CD14-positive monocyte (primary cell): Measurements from ENCODE around the gene RUNX2. TPM values are rescaled to one million over a fixed set of nuclear protein-coding genes. Genes with fewer than 3 reads are reported as not detected.

Source experiments
- DNase-seq, 3 donors: peaks; one replicate each; pipeline ENCODE4 v3.0.0-alpha.2; 2011 to 2022
- H2AFZ ChIP-seq: 2 replicates; pipeline ENCODE4 v1.6.0; 2012; ENCODE audit warnings: mild to moderate bottlenecking, low read depth, low read length, inconsistent platforms; ENCODE audit not compliant: insufficient read depth, poor library complexity, severe bottlenecking
- H3K27ac ChIP-seq, 2 donors: 1 replicate in 1 of 2; 2 replicates in 1 of 2; pipeline ENCODE4 v1.5.1; 2012 to 2013; ENCODE audit warnings: low read length in 2 of 2, control low read depth in 1 of 2, inconsistent platforms in 1 of 2, low read depth in 1 of 2, mild to moderate bottlenecking in 1 of 2
- H3K27me3 ChIP-seq, 2 donors: one replicate each; pipeline versions ENCODE4 v1.6.0 to v1.6.1; 2011 to 2013; ENCODE audit warnings: low read length in 2 of 2; ENCODE audit not compliant: control insufficient read depth in 2 of 2, insufficient read depth in 2 of 2
- H3K36me3 ChIP-seq, 2 donors: replicated peaks in 1 of 2; 1 replicate in 1 of 2; 2 replicates in 1 of 2; pipeline versions ENCODE4 v1.5.1 to v1.6.1; 2012 to 2013; ENCODE audit warnings: low read length in 2 of 2, control low read depth in 1 of 2, inconsistent platforms in 1 of 2, mild to moderate bottlenecking in 1 of 2; ENCODE audit not compliant: insufficient read depth in 2 of 2, control insufficient read depth in 1 of 2
- H3K4me1 ChIP-seq, 2 donors: 1 replicate in 1 of 2; 2 replicates in 1 of 2; pipeline versions ENCODE4 v1.5.1 to v1.6.1; 2012 to 2013; ENCODE audit warnings: low read length in 2 of 2, control low read depth in 1 of 2, inconsistent platforms in 1 of 2, mild to moderate bottlenecking in 1 of 2, moderate library complexity in 1 of 2; ENCODE audit not compliant: insufficient read depth in 2 of 2, control insufficient read depth in 1 of 2
- H3K4me2 ChIP-seq: replicated peaks from 2 replicates; pipeline ENCODE3; 2012; ENCODE audit warnings: low read length, moderate library complexity, mild to moderate bottlenecking; ENCODE audit not compliant: poor library complexity, severe bottlenecking; ENCODE audit errors: extremely low read depth
- H3K4me3 ChIP-seq, 3 experiments: fragments of 200-600 bp in 1 of 3; sonication (generic) in 1 of 3; replicated peaks in 1 of 3; 1 replicate in 2 of 3; 2 replicates in 1 of 3; pipeline ENCODE4 v1.5.1; 2011 to 2013; ENCODE audit warnings: low read length in 3 of 3, mild to moderate bottlenecking in 3 of 3, control low read depth in 2 of 3, low read depth in 2 of 3, inconsistent platforms in 1 of 3, moderate library complexity in 1 of 3
- H3K79me2 ChIP-seq: 2 replicates; pipeline ENCODE4 v1.6.0; 2012; ENCODE audit warnings: mild to moderate bottlenecking, control low read depth, inconsistent platforms, low read length, moderate library complexity; ENCODE audit not compliant: insufficient read depth
- H3K9ac ChIP-seq: 2 replicates; pipeline ENCODE4 v1.6.0; 2017; ENCODE audit warnings: low read length, mild to moderate bottlenecking; ENCODE audit not compliant: insufficient read depth, poor library complexity, severe bottlenecking
- H3K9me3 ChIP-seq, 2 donors: replicated peaks in 1 of 2; 1 replicate in 1 of 2; 2 replicates in 1 of 2; pipeline versions ENCODE4 v1.5.1 to v1.6.1; 2012 to 2013; ENCODE audit warnings: low read length in 2 of 2, control low read depth in 1 of 2; ENCODE audit not compliant: control insufficient read depth in 1 of 2, insufficient read depth in 1 of 2
- H4K20me1 ChIP-seq: 2 replicates; pipeline ENCODE4 v1.6.0; 2012; ENCODE audit warnings: mild to moderate bottlenecking, low read length, control low read depth, moderate library complexity; ENCODE audit not compliant: insufficient read depth
- H3K27ac Mint-ChIP-seq, 7 donors: one replicate each; pipeline ENCODE4 v1.8.0; 2020; ENCODE audit warnings: mild to moderate bottlenecking in 7 of 7, mixed read lengths in 7 of 7, moderate library complexity in 6 of 7, inconsistent platforms in 2 of 7
- H3K27me3 Mint-ChIP-seq, 3 donors: one replicate each; pipeline ENCODE4 v1.8.0; 2021 to 2022; ENCODE audit warnings: low read depth in 3 of 3, mild to moderate bottlenecking in 3 of 3, mixed read lengths in 3 of 3, moderate library complexity in 3 of 3, inconsistent platforms in 1 of 3
- H3K36me3 Mint-ChIP-seq, 2 donors: one replicate each; pipeline ENCODE4 v1.8.0; 2020; ENCODE audit warnings: mixed read lengths in 2 of 2, inconsistent platforms in 1 of 2, mild to moderate bottlenecking in 1 of 2
- H3K4me1 Mint-ChIP-seq: one replicate; pipeline ENCODE4 v1.8.0; 2020; ENCODE audit warnings: mild to moderate bottlenecking, mixed read lengths
- H3K4me3 Mint-ChIP-seq, 2 donors: one replicate each; pipeline ENCODE4 v1.8.0; 2020; ENCODE audit warnings: mild to moderate bottlenecking in 2 of 2, mixed read lengths in 2 of 2, moderate library complexity in 1 of 2
- H3K9me3 Mint-ChIP-seq, 7 donors: one replicate each; pipeline ENCODE4 v1.8.0; 2020 to 2022; ENCODE audit warnings: mixed read lengths in 7 of 7, mild to moderate bottlenecking in 6 of 7, moderate library complexity in 6 of 7, inconsistent platforms in 2 of 7
- WGBS: methylation state at CpG from one replicate; pipeline ENCODE4 v1.1.5; 2013; ENCODE audit warnings: missing lambda C conversion rate; ENCODE audit not compliant: insufficient coverage; 5-methylcytosine and 5-hydroxymethylcytosine counted together
- intact Hi-C, 2 donors: fragments of 100-400 bp; cut with micrococcal nuclease; formaldehyde crosslinking; loops; one replicate each; pipeline versions ENCODE4 v1.15.0 to v1.15.1; 2023
- polyA plus RNA-seq, 3 donors: library from polyadenylated mRNA; depleted of rRNA in 1 of 3; unstranded in 2 of 3; stranded (reverse) in 1 of 3; fragments of 300-500 nt in 2 of 3; fragments of >200 nt in 1 of 3; fragmentation: Illumina TruSeq in 2 of 3; gene quantifications; 1 replicate in 2 of 3; 2 replicates in 1 of 3; pipeline ENCODE4 v1.2.3, GENCODE V29; 2012 to 2021
- TF ChIP-seq, protein P1 (sequence below): fragments of 200-600 bp; IDR thresholded peaks from one replicate; pipeline ENCODE4 v1.8.0; 2022; ENCODE audit warnings: antibody characterized with exemption, mild to moderate bottlenecking

RUNX2 gene
- polyA plus RNA-seq, 3 donors = 1.3 to 5.0 (median 2.5) TPM

DNA sequence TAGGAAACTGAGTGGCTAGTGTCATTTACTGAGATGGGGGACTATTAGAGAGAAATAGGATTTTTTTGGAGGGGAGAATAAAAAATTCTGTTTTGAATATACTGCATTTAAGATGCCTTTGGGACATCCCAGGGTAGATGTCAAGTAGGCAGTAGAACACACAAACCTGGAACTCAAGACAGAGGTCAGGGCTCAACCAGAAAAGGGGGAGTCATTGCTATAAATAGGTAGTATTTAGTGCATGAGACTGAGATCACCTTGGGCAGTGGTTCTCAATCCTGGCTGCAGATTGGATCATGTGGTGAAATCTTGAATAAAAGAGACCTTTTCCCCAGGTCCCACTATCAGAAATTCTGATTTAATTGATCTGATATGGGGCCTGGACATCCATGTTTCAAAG is 160.1 kb downstream of the RUNX2 start:
- Histone ChIP-seq H3K27me3 (no peaks in the 10 kb centered on the region), H3K36me3 (peaks cover 4 to 24% of the 10 kb centered on the region in 2 donors), H3K4me3 (no peak overlapping the region), H3K79me2 (peaks cover 15% of the 10 kb centered on the region), H3K4me2 (no peak overlapping the region), H4K20me1 (no peaks in the 10 kb centered on the region), H2AFZ (no peak overlapping the region), H3K4me1 (peaks cover 0 to 3% of the 10 kb centered on the region in 2 donors), H3K27ac (no peak overlapping the region), H3K9me3 (no peaks in the 10 kb centered on the region), H3K9ac (no peak overlapping the region)
- H3K4me1 Mint-ChIP-seq = peaks cover 12% of the 10 kb centered on the region
- peak overlapping the region in 1 of 7 donors; percentile 37 for H3K27ac Mint-ChIP-seq
- TF ChIP-seq, protein P1, sequence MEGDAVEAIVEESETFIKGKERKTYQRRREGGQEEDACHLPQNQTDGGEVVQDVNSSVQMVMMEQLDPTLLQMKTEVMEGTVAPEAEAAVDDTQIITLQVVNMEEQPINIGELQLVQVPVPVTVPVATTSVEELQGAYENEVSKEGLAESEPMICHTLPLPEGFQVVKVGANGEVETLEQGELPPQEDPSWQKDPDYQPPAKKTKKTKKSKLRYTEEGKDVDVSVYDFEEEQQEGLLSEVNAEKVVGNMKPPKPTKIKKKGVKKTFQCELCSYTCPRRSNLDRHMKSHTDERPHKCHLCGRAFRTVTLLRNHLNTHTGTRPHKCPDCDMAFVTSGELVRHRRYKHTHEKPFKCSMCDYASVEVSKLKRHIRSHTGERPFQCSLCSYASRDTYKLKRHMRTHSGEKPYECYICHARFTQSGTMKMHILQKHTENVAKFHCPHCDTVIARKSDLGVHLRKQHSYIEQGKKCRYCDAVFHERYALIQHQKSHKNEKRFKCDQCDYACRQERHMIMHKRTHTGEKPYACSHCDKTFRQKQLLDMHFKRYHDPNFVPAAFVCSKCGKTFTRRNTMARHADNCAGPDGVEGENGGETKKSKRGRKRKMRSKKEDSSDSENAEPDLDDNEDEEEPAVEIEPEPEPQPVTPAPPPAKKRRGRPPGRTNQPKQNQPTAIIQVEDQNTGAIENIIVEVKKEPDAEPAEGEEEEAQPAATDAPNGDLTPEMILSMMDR = no peak
- no peak for DNase-seq
- intact Hi-C loops = no loop called here
- peaks cover 10 to 26% of the 10 kb centered on the region in 2 donors for H3K36me3 Mint-ChIP-seq
- H3K4me3 Mint-ChIP-seq = no peak overlapping the region
- no peaks in the 10 kb centered on the region for H3K27me3 Mint-ChIP-seq
- H3K9me3 Mint-ChIP-seq = no peaks in the 10 kb centered on the region

DNA sequence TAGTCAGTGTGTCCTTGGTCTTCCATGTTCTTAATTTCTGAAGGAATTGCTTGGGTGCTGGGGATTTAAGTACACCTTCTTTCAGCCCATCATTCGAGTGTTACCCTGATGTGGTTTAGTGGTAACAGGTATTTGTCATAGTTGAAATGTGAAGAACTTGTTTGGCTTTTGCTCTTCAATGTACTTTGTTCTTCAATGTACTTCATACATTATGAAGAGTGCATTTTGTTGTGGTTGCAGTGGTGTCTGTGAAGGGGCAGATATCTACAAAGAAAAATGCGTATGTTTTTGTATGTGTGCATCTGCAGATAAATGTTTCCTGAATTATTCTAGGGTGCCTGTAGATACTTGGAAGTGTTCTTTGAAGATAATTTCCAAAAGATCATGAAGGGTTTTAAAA is 160.8 kb downstream of the RUNX2 start:
- Histone ChIP-seq H3K36me3 (peaks cover 4 to 24% of the 10 kb centered on the region in 2 donors), H3K4me3 (no peak overlapping the region), H2AFZ (no peak overlapping the region), H3K4me2 (no peak overlapping the region), H3K27me3 (no peaks in the 10 kb centered on the region), H3K79me2 (peaks cover 15% of the 10 kb centered on the region), H3K4me1 (peaks cover under 1 to 4% of the 10 kb centered on the region in 2 donors), H3K9ac (no peak overlapping the region), H3K9me3 (no peaks in the 10 kb centered on the region), H3K27ac (no peak overlapping the region), H4K20me1 (no peaks in the 10 kb centered on the region)
- no peaks in the 10 kb centered on the region for H3K9me3 Mint-ChIP-seq
- intact Hi-C loops = no loop called here
- H3K4me1 Mint-ChIP-seq = peaks cover 13% of the 10 kb centered on the region
- H3K4me3 Mint-ChIP-seq = no peak overlapping the region
- H3K36me3 Mint-ChIP-seq = peaks cover 8 to 23% of the 10 kb centered on the region in 2 donors
- no peak for DNase-seq
- H3K27me3 Mint-ChIP-seq = no peaks in the 10 kb centered on the region
- no CpG with 5 or more reads among the region's 2 CpGs for WGBS
- TF ChIP-seq, protein P1 = no peak
- H3K27ac Mint-ChIP-seq = peak overlapping the region in 1 of 7 donors; percentile 12
